Neural cell (in vitro differentiated cells): Measurements from ENCODE around the gene GLT6D1.

ENCODE experiments used
- EZH2 ChIP-seq: fragments of 200-600, 300-800 bp; shearing (Covaris generic), sonication (generic); IDR thresholded peaks from 2 replicates; pipeline ENCODE4 v1.6.1; 2014; ENCODE audit warnings: antibody characterized with exemption, low read length, borderline replicate concordance, mild to moderate bottlenecking; ENCODE audit not compliant: insufficient read depth, poor library complexity, severe bottlenecking
- POLR2AphosphoS5 ChIP-seq: IDR thresholded peaks from 2 replicates; pipeline ENCODE4 v1.6.1; 2012
- SMC3 ChIP-seq: fragments of 450-650 bp; conservative IDR thresholded peaks from 2 replicates; pipeline ENCODE4 v1.6.1; 2014; ENCODE audit warnings: antibody characterized with exemption, mild to moderate bottlenecking, moderate library complexity; ENCODE audit not compliant: poor library complexity
- TAF1 ChIP-seq: IDR thresholded peaks from 2 replicates; pipeline ENCODE4 v1.6.1; 2012; ENCODE audit warnings: low read depth
- TF ChIP-seq, protein P1 (sequence below): fragments of 450-650 bp; IDR thresholded peaks from 2 replicates; pipeline ENCODE4 v1.5.1; 2014; ENCODE audit warnings: antibody characterized with exemption, mild to moderate bottlenecking, moderate library complexity; ENCODE audit not compliant: poor library complexity, severe bottlenecking

DNA sequence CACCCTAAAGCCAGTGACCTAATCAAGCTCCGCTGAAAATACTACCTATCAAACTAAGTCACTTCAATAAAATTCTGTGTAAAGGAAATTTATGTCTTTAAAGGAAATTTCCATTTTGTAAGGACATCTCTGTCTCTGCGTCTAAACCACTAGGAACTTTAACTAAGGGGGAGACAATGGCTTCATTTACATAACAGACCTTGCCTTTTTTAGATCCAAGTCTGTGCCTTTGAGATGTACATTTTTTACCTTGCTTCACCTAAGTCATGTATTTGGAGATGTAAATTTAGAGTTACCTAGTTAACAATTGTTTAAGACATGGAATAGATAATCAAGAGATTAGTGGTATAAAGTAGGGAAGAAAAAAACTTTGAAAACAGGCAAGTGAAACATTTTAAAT, 10.2 kb upstream of the GLT6D1 start:
- TF ChIP-seq, protein P1, sequence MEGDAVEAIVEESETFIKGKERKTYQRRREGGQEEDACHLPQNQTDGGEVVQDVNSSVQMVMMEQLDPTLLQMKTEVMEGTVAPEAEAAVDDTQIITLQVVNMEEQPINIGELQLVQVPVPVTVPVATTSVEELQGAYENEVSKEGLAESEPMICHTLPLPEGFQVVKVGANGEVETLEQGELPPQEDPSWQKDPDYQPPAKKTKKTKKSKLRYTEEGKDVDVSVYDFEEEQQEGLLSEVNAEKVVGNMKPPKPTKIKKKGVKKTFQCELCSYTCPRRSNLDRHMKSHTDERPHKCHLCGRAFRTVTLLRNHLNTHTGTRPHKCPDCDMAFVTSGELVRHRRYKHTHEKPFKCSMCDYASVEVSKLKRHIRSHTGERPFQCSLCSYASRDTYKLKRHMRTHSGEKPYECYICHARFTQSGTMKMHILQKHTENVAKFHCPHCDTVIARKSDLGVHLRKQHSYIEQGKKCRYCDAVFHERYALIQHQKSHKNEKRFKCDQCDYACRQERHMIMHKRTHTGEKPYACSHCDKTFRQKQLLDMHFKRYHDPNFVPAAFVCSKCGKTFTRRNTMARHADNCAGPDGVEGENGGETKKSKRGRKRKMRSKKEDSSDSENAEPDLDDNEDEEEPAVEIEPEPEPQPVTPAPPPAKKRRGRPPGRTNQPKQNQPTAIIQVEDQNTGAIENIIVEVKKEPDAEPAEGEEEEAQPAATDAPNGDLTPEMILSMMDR = no peak
- TF ChIP-seq POLR2AphosphoS5 (no peak), TAF1 (no peak), SMC3 (no peak), EZH2 (no peak)
